ENCODE results near the gene CLCN7.

CLCN7 gene

DNA sequence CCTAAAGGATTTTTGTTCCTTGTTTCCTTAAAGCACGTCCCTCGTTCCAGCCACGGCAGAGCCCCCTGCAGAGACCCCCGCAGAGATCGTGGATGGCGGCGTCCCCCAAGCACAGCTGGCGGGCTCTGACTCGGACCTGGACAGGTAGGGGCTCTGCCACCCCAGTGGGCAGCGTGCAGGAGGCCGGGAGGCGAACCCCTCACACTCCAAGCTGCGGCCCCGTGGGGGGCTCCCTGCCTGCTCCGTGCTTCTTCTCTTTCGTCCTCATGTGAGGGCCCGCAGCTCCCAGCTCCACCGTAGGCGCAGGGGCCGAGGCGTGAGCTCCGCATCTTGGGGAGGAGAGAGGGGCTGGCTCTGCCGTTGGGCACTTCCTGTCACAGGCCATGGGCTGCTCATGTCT is 26.8 kb upstream of the CLCN7 start:
- TF ChIP-seq ZBTB7A (IDR thresholded peaks at IDR 0.05; ENCODE audit: low read depth) (no peak), TCF12 (IDR thresholded peaks at IDR 0.05; ENCODE audit: low read depth) (no peak), FOXM1 (IDR thresholded peaks at IDR 0.05; ENCODE audit: borderline replicate concordance, low read depth) (no peak), CEBPB (IDR thresholded peaks at IDR 0.05) (no peak), TEAD4 (IDR thresholded peaks at IDR 0.05) (no peak), CREB1 (IDR thresholded peaks at IDR 0.05; ENCODE audit: low read depth) (no peak), RAD21 (IDR thresholded peaks at IDR 0.05; ENCODE audit: low read depth) (no peak), YY1 (IDR thresholded peaks at IDR 0.05; ENCODE audit: low read depth) (no peak), EGR1 (IDR thresholded peaks at IDR 0.05) (no peak), NFIC (IDR thresholded peaks at IDR 0.05) (no peak)
- TF ChIP-seq, protein P1, sequence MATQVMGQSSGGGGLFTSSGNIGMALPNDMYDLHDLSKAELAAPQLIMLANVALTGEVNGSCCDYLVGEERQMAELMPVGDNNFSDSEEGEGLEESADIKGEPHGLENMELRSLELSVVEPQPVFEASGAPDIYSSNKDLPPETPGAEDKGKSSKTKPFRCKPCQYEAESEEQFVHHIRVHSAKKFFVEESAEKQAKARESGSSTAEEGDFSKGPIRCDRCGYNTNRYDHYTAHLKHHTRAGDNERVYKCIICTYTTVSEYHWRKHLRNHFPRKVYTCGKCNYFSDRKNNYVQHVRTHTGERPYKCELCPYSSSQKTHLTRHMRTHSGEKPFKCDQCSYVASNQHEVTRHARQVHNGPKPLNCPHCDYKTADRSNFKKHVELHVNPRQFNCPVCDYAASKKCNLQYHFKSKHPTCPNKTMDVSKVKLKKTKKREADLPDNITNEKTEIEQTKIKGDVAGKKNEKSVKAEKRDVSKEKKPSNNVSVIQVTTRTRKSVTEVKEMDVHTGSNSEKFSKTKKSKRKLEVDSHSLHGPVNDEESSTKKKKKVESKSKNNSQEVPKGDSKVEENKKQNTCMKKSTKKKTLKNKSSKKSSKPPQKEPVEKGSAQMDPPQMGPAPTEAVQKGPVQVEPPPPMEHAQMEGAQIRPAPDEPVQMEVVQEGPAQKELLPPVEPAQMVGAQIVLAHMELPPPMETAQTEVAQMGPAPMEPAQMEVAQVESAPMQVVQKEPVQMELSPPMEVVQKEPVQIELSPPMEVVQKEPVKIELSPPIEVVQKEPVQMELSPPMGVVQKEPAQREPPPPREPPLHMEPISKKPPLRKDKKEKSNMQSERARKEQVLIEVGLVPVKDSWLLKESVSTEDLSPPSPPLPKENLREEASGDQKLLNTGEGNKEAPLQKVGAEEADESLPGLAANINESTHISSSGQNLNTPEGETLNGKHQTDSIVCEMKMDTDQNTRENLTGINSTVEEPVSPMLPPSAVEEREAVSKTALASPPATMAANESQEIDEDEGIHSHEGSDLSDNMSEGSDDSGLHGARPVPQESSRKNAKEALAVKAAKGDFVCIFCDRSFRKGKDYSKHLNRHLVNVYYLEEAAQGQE (IDR thresholded peaks at IDR 0.05; ENCODE audit: low read depth): no peak
- TF ChIP-seq, protein P2, sequence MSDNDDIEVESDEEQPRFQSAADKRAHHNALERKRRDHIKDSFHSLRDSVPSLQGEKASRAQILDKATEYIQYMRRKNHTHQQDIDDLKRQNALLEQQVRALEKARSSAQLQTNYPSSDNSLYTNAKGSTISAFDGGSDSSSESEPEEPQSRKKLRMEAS (IDR thresholded peaks at IDR 0.05): no peak

DNA sequence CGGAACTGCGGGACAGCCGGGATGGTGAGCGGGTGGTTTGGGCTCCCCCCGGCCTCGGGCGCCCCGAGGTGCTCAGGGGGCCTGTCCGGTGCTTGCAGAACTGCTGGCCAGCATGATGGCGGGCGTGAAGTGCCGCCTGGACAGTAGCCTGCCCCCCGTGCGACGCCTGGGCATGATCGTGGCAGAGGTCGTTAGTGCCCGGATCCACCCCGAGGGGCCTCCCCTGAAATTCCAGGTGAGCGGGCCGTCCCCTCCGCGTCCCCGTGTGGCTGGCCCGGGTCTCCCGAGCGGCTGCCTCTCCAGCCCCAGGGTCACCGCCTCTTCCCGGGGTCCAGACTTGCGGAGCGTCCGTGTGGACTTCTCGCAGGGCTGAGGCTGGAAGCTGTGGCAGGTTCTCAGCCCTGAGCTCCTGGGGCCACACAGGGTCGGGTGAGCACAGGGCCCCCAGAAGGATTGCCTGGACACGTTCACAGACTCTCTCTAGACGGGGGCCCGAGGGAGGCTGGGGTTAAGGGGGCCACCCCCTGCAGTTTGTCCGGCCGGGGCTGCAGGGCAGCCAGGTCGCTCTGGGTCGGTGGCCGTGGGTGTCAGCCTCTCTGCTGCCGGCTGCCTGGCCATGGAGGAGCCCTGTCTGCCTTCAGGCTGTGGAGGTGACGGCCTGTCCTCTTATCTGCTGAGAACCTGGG is 25.8 kb upstream of the CLCN7 start:
- TF ChIP-seq NFIC (IDR thresholded peaks at IDR 0.05) (no peak), RAD21 (IDR thresholded peaks at IDR 0.05; ENCODE audit: low read depth) (no peak), YY1 (IDR thresholded peaks at IDR 0.05; ENCODE audit: low read depth) (no peak), CEBPB (IDR thresholded peaks at IDR 0.05) (no peak), EP300 (IDR thresholded peaks at IDR 0.05; ENCODE audit: borderline replicate concordance) (no peak), TEAD4 (IDR thresholded peaks at IDR 0.05) (no peak), TAF1 (IDR thresholded peaks at IDR 0.05; ENCODE audit: low read depth) (no peak), ZBTB7A (IDR thresholded peaks at IDR 0.05; ENCODE audit: low read depth) (no peak), TCF12 (IDR thresholded peaks at IDR 0.05; ENCODE audit: low read depth) (no peak), CREB1 (IDR thresholded peaks at IDR 0.05; ENCODE audit: low read depth) (no peak), EGR1 (IDR thresholded peaks at IDR 0.05) (no peak), FOXM1 (IDR thresholded peaks at IDR 0.05; ENCODE audit: borderline replicate concordance, low read depth) (no peak)
- TF ChIP-seq, protein P3, sequence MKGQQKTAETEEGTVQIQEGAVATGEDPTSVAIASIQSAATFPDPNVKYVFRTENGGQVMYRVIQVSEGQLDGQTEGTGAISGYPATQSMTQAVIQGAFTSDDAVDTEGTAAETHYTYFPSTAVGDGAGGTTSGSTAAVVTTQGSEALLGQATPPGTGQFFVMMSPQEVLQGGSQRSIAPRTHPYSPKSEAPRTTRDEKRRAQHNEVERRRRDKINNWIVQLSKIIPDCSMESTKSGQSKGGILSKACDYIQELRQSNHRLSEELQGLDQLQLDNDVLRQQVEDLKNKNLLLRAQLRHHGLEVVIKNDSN (IDR thresholded peaks at IDR 0.05): no peak
- TF ChIP-seq, protein P1 (IDR thresholded peaks at IDR 0.05; ENCODE audit: low read depth): no peak
- TF ChIP-seq, protein P2 (IDR thresholded peaks at IDR 0.05): no peak

DNA sequence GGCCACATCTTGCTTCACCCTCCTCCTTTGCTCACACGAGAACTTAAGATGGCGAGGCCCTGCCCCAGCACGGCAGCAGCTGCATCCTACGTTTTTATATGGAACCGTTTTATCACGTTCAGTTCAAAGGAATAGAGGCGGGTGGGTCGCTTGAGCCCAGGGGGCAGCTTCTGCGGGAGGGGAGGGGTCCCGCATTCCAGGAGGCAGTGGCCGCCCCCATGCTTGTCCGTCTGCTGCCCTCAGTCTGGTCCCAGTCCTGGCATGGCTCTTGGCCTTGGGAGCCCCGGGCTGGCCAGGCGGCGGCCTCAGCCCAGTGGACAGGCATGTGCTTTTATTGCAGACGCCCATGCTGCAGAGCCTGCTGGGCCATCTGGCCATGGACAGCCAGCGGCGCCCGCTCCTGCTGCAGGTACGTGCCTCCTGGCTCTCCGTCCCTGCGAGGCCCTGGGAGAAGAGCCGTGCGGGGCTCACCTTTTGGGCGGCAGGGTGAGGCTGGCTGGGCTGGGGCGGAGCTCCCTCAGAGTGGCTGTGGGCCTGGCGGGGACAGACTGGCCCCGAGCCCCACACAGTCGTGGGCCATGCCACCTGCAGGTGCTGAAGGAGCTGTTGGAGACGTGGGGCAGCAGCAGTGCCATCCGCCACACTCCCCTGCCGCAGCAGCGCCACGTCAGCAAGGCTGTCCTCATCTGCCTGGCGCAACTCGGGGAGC is 25.1 kb upstream of the CLCN7 start:
- TF ChIP-seq ZBTB7A (IDR thresholded peaks at IDR 0.05; ENCODE audit: low read depth) (no peak), TCF12 (IDR thresholded peaks at IDR 0.05; ENCODE audit: low read depth) (no peak), NFIC (IDR thresholded peaks at IDR 0.05) (no peak), FOXM1 (IDR thresholded peaks at IDR 0.05; ENCODE audit: borderline replicate concordance, low read depth) (no peak), CREB1 (IDR thresholded peaks at IDR 0.05; ENCODE audit: low read depth) (no peak)
- TF ChIP-seq, protein P1 (IDR thresholded peaks at IDR 0.05; ENCODE audit: low read depth): no peak

- TF ChIP-seq CEBPB (IDR thresholded peaks at IDR 0.05) (no peak), EP300 (IDR thresholded peaks at IDR 0.05; ENCODE audit: borderline replicate concordance) (no peak), TEAD4 (IDR thresholded peaks at IDR 0.05) (no peak), NFIC (IDR thresholded peaks at IDR 0.05) (no peak)
- TF ChIP-seq, protein P2 (IDR thresholded peaks at IDR 0.05): no peak
- TF ChIP-seq, protein P1 (IDR thresholded peaks at IDR 0.05; ENCODE audit: low read depth): no peak
Observed at GRCh38 chr16:1498899-1499676, 24.3 kb upstream of the CLCN7 start.

All from Ishikawa (cell line).